Astrocyte of the spinal cord (primary cell): ENCODE data around the gene SIM1.

ENCODE experiments used
- DNase-seq: peaks from one replicate; pipeline ENCODE4 v3.0.0; 2011; ENCODE audit warnings: low read depth, low spot score
- H3K4me3 ChIP-seq: 2 replicates; pipeline ENCODE4 v1.5.1; 2011; ENCODE audit warnings: low read depth, mild to moderate bottlenecking, low read length, moderate library complexity
- in situ Hi-C: cut with HindIII; loops from 2 replicates; pipeline ENCODE4 v1.10.0; 2017; ENCODE audit warnings: low sequenced_read_pairs
- TF ChIP-seq, protein P1 (sequence below): IDR thresholded peaks from 2 replicates; pipeline ENCODE4 v1.5.1; 2012; ENCODE audit warnings: low read depth, mild to moderate bottlenecking, low read length, inconsistent platforms

Gene SIM1

GRCh38 chr6:100404051-100404450, 60.7 kb downstream of the SIM1 start:
- H3K4me3 ChIP-seq, result no peak overlapping the region
- in situ Hi-C loops, result no loop called here

DNA sequence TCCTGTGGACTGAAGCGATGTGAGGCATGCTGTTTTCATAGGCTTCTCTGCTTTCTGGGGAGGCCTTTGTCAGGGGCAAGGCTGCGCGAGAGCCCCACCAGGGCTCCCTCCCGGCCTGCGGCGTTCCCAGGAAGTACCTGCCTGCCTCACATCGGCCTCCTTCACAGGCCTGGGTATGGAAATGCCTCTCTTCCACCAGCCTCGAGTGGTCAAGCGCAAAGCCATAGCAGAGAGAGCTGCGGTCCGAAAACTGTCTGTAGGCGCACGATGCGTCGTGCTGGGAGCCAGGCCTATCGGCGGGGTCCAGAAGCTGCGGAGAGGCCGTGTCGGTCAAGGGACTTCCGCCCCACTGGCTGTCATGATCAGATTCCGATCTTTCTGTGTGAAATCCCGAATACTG, 71.2 kb downstream of the SIM1 start:
- in situ Hi-C loops, result no loop called here
- DNase-seq, result no peak

More at GRCh38 chr6:100404051-100404450, 60.7 kb downstream of the SIM1 start:
- no peak for DNase-seq
- TF ChIP-seq, protein P1, sequence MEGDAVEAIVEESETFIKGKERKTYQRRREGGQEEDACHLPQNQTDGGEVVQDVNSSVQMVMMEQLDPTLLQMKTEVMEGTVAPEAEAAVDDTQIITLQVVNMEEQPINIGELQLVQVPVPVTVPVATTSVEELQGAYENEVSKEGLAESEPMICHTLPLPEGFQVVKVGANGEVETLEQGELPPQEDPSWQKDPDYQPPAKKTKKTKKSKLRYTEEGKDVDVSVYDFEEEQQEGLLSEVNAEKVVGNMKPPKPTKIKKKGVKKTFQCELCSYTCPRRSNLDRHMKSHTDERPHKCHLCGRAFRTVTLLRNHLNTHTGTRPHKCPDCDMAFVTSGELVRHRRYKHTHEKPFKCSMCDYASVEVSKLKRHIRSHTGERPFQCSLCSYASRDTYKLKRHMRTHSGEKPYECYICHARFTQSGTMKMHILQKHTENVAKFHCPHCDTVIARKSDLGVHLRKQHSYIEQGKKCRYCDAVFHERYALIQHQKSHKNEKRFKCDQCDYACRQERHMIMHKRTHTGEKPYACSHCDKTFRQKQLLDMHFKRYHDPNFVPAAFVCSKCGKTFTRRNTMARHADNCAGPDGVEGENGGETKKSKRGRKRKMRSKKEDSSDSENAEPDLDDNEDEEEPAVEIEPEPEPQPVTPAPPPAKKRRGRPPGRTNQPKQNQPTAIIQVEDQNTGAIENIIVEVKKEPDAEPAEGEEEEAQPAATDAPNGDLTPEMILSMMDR, result no peak

DNA sequence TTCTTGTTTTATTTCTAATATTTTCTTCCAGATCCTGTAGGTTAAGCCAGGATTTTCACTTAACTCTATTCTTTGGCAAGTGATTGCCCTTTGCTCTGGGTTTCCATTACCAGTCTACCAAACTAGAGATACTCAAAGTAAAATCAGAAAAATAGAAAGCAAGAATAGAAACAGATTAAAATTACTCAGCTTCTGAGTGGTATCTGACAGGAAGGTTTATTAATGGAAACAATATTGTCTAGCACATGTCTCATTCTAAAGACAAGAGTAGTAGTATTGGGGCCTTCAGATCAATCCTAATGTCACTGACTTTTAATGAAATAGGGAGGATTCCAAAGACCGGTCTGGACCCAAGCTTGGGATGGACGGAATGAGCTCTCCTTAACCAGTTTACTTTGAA, 72.3 kb downstream of the SIM1 start:
- TF ChIP-seq, protein P1, result no peak
- no peak for DNase-seq
- in situ Hi-C loops, result no loop called here
- no peak overlapping the region for H3K4me3 ChIP-seq

More for the DNA sequence above, 71.2 kb downstream of the SIM1 start:
- TF ChIP-seq, protein P1, result no peak
- no peak overlapping the region for H3K4me3 ChIP-seq

- no peak overlapping the region for H3K4me3 ChIP-seq
- TF ChIP-seq, protein P1, result no peak
- no peak for DNase-seq
- in situ Hi-C loops, result no loop called here
Observed at GRCh38 chr6:100388868-100389519, 75.7 kb downstream of the SIM1 start.

DNA sequence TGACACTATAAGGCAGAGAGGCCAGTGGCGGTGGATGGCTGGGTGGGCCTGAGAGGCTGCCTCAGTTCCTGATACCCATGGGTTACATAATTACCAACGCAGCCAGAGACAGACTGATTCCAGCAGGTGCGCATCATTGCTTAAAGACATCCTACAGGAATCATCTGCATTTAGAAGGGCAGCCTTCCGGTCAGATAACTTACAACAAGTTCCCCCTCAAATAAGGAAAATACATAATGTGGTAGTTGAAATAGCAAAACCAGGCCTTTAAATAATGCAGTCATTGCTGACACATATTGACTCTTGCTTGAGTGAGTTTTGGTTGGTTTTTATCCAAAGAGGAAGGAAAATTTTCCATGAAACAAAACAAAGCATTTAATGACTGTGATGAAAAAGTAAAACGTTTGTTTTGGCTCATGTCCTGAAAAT, 81.9 kb downstream of the SIM1 start:
- in situ Hi-C loops, result no loop called here
- no peak overlapping the region for H3K4me3 ChIP-seq
- TF ChIP-seq, protein P1, result no peak
- peak; percentile 10 for DNase-seq

- in situ Hi-C loops, result no loop called here
- H3K4me3 ChIP-seq, result no peak overlapping the region
- TF ChIP-seq, protein P1, result no peak
- DNase-seq, result no peak
Observed at GRCh38 chr6:100382031-100382430, 82.7 kb downstream of the SIM1 start.
